GM12878 (cell line): ENCODE results near the gene C1orf21.

Source experiments
- BCL11A ChIP-seq: IDR thresholded peaks from 2 replicates; pipeline ENCODE4 v1.6.1; 2011; ENCODE audit warnings: low read depth, low read length
- POU2F2 ChIP-seq: IDR thresholded peaks from 3 replicates; pipeline ENCODE4 v1.6.1; 2011; ENCODE audit warnings: low read depth, mild to moderate bottlenecking, low read length, borderline replicate concordance
- SRF ChIP-seq, 2 experiments: IDR thresholded peaks; 2 replicates each; pipeline ENCODE4 v1.6.1; 2011; ENCODE audit warnings: low read depth in 2 of 2, low read length in 2 of 2, mild to moderate bottlenecking in 1 of 2, moderate library complexity in 1 of 2

- no peak for TF ChIP-seq BCL11A
- no peak for TF ChIP-seq SRF (IDR thresholded peaks at IDR 0.05; ENCODE audit: low read depth in 2 of 2, low read length in 2 of 2)
- no peak for TF ChIP-seq POU2F2
Measured at GRCh38 chr1:184637664-184638240, 250.9 kb downstream of the C1orf21 start.
